MM.1S (cell line): ENCODE results near the gene BRD1.

Experiments
- DNase-seq: peaks from one replicate; pipeline ENCODE4 v3.0.0-alpha.2; 2015
- H2AFZ ChIP-seq: fragments of 300-600 bp; sonication (generic); 2 replicates; pipeline ENCODE4 v1.6.0; 2016; ENCODE audit warnings: antibody characterized with exemption, low read length
- H3F3A ChIP-seq: fragments of 300-600 bp; sonication (generic); 2 replicates; pipeline ENCODE4 v1.6.1; 2016; ENCODE audit warnings: mild to moderate bottlenecking, antibody characterized with exemption, low read length, moderate library complexity, mixed read lengths; ENCODE audit not compliant: insufficient read depth
- H3K27ac ChIP-seq: fragments of 300-600 bp; sonication (generic); 2 replicates; pipeline ENCODE4 v1.5.1; 2016; ENCODE audit warnings: mild to moderate bottlenecking, low read length
- H3K27me3 ChIP-seq: fragments of 300-600 bp; sonication (generic); replicated peaks from 2 replicates; pipeline ENCODE4 v1.6.0; 2016; ENCODE audit warnings: low read length; ENCODE audit not compliant: insufficient read depth
- H3K36me3 ChIP-seq: fragments of 300-600 bp; sonication (generic); replicated peaks from 2 replicates; pipeline ENCODE4 v1.6.1; 2016; ENCODE audit warnings: mild to moderate bottlenecking, low read length, mixed read lengths; ENCODE audit not compliant: insufficient read depth
- H3K4me1 ChIP-seq: fragments of 300-600 bp; sonication (generic); 2 replicates; pipeline ENCODE4 v1.6.1; 2016; ENCODE audit warnings: low read length, mixed read lengths
- H3K4me2 ChIP-seq: fragments of 300-600 bp; sonication (generic); 2 replicates; pipeline ENCODE4 v1.6.0; 2016; ENCODE audit warnings: low read depth, low read length
- H3K4me3 ChIP-seq: fragments of 300-600 bp; sonication (generic); 2 replicates; pipeline ENCODE4 v1.5.1; 2016; ENCODE audit warnings: low read length, mixed read lengths
- H3K79me2 ChIP-seq: fragments of 300-600 bp; sonication (generic); 2 replicates; pipeline ENCODE4 v1.6.1; 2016; ENCODE audit warnings: mixed run types, low read length, mixed read lengths
- H3K9ac ChIP-seq: fragments of 300-600 bp; sonication (generic); 2 replicates; pipeline ENCODE4 v1.6.1; 2016; ENCODE audit warnings: low read length, mixed read lengths
- H3K9me2 ChIP-seq: fragments of 300-600 bp; sonication (generic); replicated peaks from 2 replicates; pipeline ENCODE4 v1.6.1; 2016; ENCODE audit warnings: mild to moderate bottlenecking, low read length, mixed read lengths; ENCODE audit not compliant: insufficient read depth
- H3K9me3 ChIP-seq: fragments of 300-600 bp; sonication (generic); replicated peaks from 2 replicates; pipeline ENCODE4 v1.6.1; 2016; ENCODE audit warnings: mild to moderate bottlenecking, low read length, mixed read lengths; ENCODE audit not compliant: insufficient read depth
- H4K20me1 ChIP-seq: fragments of 300-600 bp; sonication (generic); 2 replicates; pipeline ENCODE4 v1.6.1; 2016; ENCODE audit warnings: mild to moderate bottlenecking, low read length, moderate library complexity, mixed read lengths; ENCODE audit not compliant: insufficient read depth
- CTCF ChIP-seq: fragments of 300-600 bp; sonication (generic); IDR thresholded peaks from 2 replicates; pipeline ENCODE4 v1.5.1; 2016; ENCODE audit warnings: antibody characterized with exemption, low read length, mixed read lengths
- EZH2 ChIP-seq: fragments of 300-600 bp; sonication (generic); optimal IDR thresholded peaks from 2 replicates; pipeline ENCODE3; 2017; ENCODE audit warnings: low read depth, mild to moderate bottlenecking, antibody characterized with exemption, low read length, mixed read lengths
- EZH2phosphoT487 ChIP-seq: fragments of 300-600 bp; sonication (generic); IDR thresholded peaks from 2 replicates; pipeline ENCODE4 v1.6.1; 2018; ENCODE audit warnings: antibody characterized with exemption, low read length

The BRD1 gene

GRCh38 chr22:49737101-49737551 is 90.5 kb downstream of the BRD1 start:
- H4K20me1 ChIP-seq = no peaks in the 10 kb centered on the region
- H3K79me2 ChIP-seq = no peaks in the 10 kb centered on the region
- no peak for TF ChIP-seq EZH2phosphoT487
- TF ChIP-seq CTCF = no peak
- TF ChIP-seq EZH2 = no peak
- no peak overlapping the region for H3K9ac ChIP-seq
- DNase-seq = no peak
- H3K4me3 ChIP-seq = no peak overlapping the region
- H3F3A ChIP-seq = no peaks in the 10 kb centered on the region
- no peak overlapping the region for H3K4me2 ChIP-seq
- H3K9me3 ChIP-seq = no peaks in the 10 kb centered on the region
- H3K27ac ChIP-seq = no peak overlapping the region
- H3K27me3 ChIP-seq = peaks cover 78% of the 10 kb centered on the region
- H2AFZ ChIP-seq = no peak overlapping the region
- no peaks in the 10 kb centered on the region for H3K9me2 ChIP-seq
- no peaks in the 10 kb centered on the region for H3K36me3 ChIP-seq
- H3K4me1 ChIP-seq = no peaks in the 10 kb centered on the region

DNA sequence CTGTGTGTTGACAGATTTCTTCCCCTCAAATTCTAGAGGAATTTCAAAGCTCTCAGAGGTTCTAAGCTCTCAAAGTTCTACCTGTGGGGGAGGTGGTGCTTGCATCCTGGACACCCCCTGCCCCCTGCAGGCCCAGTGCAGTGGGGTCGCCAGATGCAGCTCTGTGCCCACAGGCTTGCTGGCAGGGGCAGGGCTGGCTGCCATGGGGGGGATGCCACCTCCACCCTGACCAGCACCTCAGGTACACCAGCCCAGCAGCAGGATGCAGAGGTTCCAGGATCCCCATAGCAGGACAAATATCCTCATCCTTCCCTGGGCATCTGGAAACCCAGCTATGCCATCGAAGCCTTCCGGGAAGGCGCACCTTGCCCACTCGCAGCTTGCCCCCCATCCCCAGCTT is 91.1 kb downstream of the BRD1 start:
- Histone ChIP-seq H4K20me1 (no peaks in the 10 kb centered on the region), H3K4me1 (no peaks in the 10 kb centered on the region), H3K4me3 (no peak overlapping the region), H2AFZ (no peak overlapping the region), H3K9me2 (no peaks in the 10 kb centered on the region), H3K27me3 (peaks cover 80% of the 10 kb centered on the region), H3K79me2 (no peaks in the 10 kb centered on the region), H3K9me3 (no peaks in the 10 kb centered on the region), H3K4me2 (no peak overlapping the region), H3K9ac (no peak overlapping the region), H3K36me3 (no peaks in the 10 kb centered on the region), H3K27ac (no peak overlapping the region), H3F3A (no peaks in the 10 kb centered on the region)
- TF ChIP-seq EZH2 = no peak
- no peak for TF ChIP-seq CTCF
- TF ChIP-seq EZH2phosphoT487 = no peak
- no peak for DNase-seq

DNA sequence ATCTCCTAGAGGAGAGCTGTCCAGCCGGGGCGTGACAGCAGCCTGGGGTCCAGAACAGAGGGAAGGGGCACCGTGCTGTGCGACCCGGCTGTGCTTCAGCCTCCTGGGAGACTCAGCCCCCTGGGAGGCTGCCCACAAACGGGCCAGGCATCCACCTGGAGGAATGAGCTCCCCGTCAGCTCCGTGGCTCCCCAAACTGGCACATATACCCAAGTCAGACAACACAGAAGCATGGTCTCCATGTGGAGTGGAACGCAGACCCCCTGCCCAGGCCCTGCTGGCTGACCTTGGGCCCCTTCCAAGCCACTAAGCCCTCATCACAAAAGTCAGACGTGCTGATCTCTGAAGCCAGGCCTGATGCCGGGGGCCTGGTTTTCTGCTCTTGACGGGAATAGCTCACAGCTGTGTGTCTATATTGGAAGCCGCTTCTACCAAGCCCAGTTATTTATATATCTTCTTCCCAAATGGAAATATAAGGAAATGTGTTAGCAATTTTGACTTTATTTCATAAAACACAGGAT is 91.7 kb downstream of the BRD1 start:
- no peak for DNase-seq
- Histone ChIP-seq H3K9ac (no peak overlapping the region), H3F3A (no peaks in the 10 kb centered on the region), H3K9me2 (no peaks in the 10 kb centered on the region), H3K27ac (no peak overlapping the region), H2AFZ (no peak overlapping the region), H3K4me1 (no peaks in the 10 kb centered on the region), H3K36me3 (no peaks in the 10 kb centered on the region), H3K4me3 (no peak overlapping the region), H3K9me3 (no peaks in the 10 kb centered on the region), H4K20me1 (no peaks in the 10 kb centered on the region), H3K79me2 (no peaks in the 10 kb centered on the region), H3K4me2 (no peak overlapping the region), H3K27me3 (peaks cover 81% of the 10 kb centered on the region)
- no peak for TF ChIP-seq CTCF
- TF ChIP-seq EZH2phosphoT487 = no peak
- no peak for TF ChIP-seq EZH2
